WTC11 (cell line): ENCODE data around the gene GFOD1. TPM values are rescaled to one million over a fixed set of nuclear protein-coding genes. Genes with fewer than 3 reads are reported as not detected.
A peak's percentile ranks its signal among the peaks of the same experiment; 100 is the strongest.

Experiments
- ATAC-seq: fragments of 200-7000 bp; cut with Tn5 transposase; 2 replicates; pipeline ENCODE4 v1.10.0; 2021; ENCODE audit warnings: mild to moderate bottlenecking, moderate library complexity
- CTCF ChIA-PET: fragments of 300-600 bp; sonication (Branson Sonifier 250); formaldehyde crosslinking; loops from one replicate; lab custom pipeline; 2021; ENCODE audit warnings: antibody characterized with exemption; lab: Charles Lee
- POLR2A ChIA-PET: fragments of 350-600 bp; sonication (Branson Sonifier 250); formaldehyde crosslinking; loops from one replicate; lab custom pipeline; 2021; ENCODE audit warnings: antibody characterized with exemption; lab: Charles Lee
- DNase-seq: peaks from one replicate; pipeline ENCODE4 v3.0.0; 2021; ENCODE audit warnings: low spot score
- H3K27ac Mint-ChIP-seq: 2 replicates; pipeline ENCODE4 v1.8.0; 2021; ENCODE audit warnings: mixed read lengths
- H3K27me3 Mint-ChIP-seq: 2 replicates; pipeline ENCODE4 v1.8.0; 2021; ENCODE audit warnings: low read depth, mild to moderate bottlenecking, moderate library complexity, mixed read lengths
- H3K36me3 Mint-ChIP-seq: 2 replicates; pipeline ENCODE4 v1.8.0; 2021; ENCODE audit warnings: mixed read lengths
- H3K4me1 Mint-ChIP-seq: 2 replicates; pipeline ENCODE4 v1.8.0; 2022; ENCODE audit warnings: mixed read lengths
- H3K4me3 Mint-ChIP-seq: 2 replicates; pipeline ENCODE4 v1.8.0; 2021; ENCODE audit warnings: mild to moderate bottlenecking, moderate library complexity, mixed read lengths
- H3K9me3 Mint-ChIP-seq: 2 replicates; pipeline ENCODE4 v1.8.0; 2021; ENCODE audit warnings: mixed read lengths
- CBFB ChIP-seq: sonication (generic); formaldehyde crosslinking; IDR thresholded peaks from 2 replicates; pipeline ENCODE4 v1.8.1; 2022; ENCODE audit warnings: mild to moderate bottlenecking, low read depth, missing genetic modification reagents
- FOXP1 ChIP-seq: sonication (generic); formaldehyde crosslinking; IDR thresholded peaks from 2 replicates; pipeline ENCODE4 v1.8.0; 2022; ENCODE audit warnings: missing genetic modification reagents, mild to moderate bottlenecking, moderate library complexity, borderline replicate concordance
- GRHL2 ChIP-seq: fragments of 250-450 bp; sonication (Bioruptor Pico); IDR thresholded peaks from 2 replicates; pipeline ENCODE4 v1.8.0; 2022; ENCODE audit warnings: mild to moderate bottlenecking, moderate library complexity; ENCODE audit not compliant: insufficient replicate concordance, severe bottlenecking
- JAZF1 ChIP-seq: fragments of 250-450 bp; sonication (Bioruptor Pico); IDR thresholded peaks from 2 replicates; pipeline ENCODE4 v1.9.0; 2021; ENCODE audit warnings: moderate library complexity, mild to moderate bottlenecking, inconsistent platforms
- JUN ChIP-seq: sonication (generic); formaldehyde crosslinking; IDR thresholded peaks from 2 replicates; pipeline ENCODE4 v1.8.0; 2023; ENCODE audit warnings: mild to moderate bottlenecking, missing genetic modification reagents
- MXD4 ChIP-seq: fragments of 250-450 bp; sonication (Bioruptor Pico); IDR thresholded peaks from 2 replicates; pipeline ENCODE4 v1.8.0; 2021; ENCODE audit warnings: mild to moderate bottlenecking, moderate library complexity, borderline replicate concordance
- NFYB ChIP-seq: sonication (generic); formaldehyde crosslinking; conservative IDR thresholded peaks from 2 replicates; pipeline ENCODE4 v1.8.0; 2022; ENCODE audit warnings: low read depth, missing genetic modification reagents
- TP53 ChIP-seq: sonication (generic); formaldehyde crosslinking; IDR thresholded peaks from 2 replicates; pipeline ENCODE4 v1.8.1; 2023; ENCODE audit warnings: mild to moderate bottlenecking, missing genetic modification reagents
- ZNF121 ChIP-seq: sonication (generic); formaldehyde crosslinking; IDR thresholded peaks from 2 replicates; pipeline ENCODE4 v1.8.0; 2023; ENCODE audit warnings: missing genetic modification reagents
- ZNF138 ChIP-seq: sonication (generic); formaldehyde crosslinking; conservative IDR thresholded peaks from 2 replicates; pipeline ENCODE4 v1.8.1; 2022; ENCODE audit warnings: mild to moderate bottlenecking, moderate library complexity, missing genetic modification reagents
- total RNA-seq: library from RNA; stranded (reverse); gene quantifications from 3 replicates; pipeline ENCODE4 v1.2.3, GENCODE V29; 2021
- TF ChIP-seq, protein P1 (sequence below): sonication (generic); formaldehyde crosslinking; IDR thresholded peaks from 2 replicates; pipeline ENCODE4 v1.8.1; 2023; ENCODE audit warnings: mild to moderate bottlenecking, missing genetic modification reagents
- TF ChIP-seq, protein P2 (sequence below): sonication (generic); formaldehyde crosslinking; IDR thresholded peaks from 2 replicates; pipeline ENCODE4 v1.8.0; 2022; ENCODE audit warnings: missing genetic modification reagents
- TF ChIP-seq, protein P3 (sequence below): sonication (generic); formaldehyde crosslinking; IDR thresholded peaks from 2 replicates; pipeline ENCODE4 v1.8.1; 2022; ENCODE audit warnings: mild to moderate bottlenecking, missing genetic modification reagents, moderate library complexity, borderline replicate concordance
- TF ChIP-seq, protein P4 (sequence below): sonication (generic); formaldehyde crosslinking; IDR thresholded peaks from 2 replicates; pipeline ENCODE4 v1.8.0; 2023; ENCODE audit warnings: mild to moderate bottlenecking, missing genetic modification reagents
- TF ChIP-seq, protein P5 (sequence below): sonication (generic); formaldehyde crosslinking; IDR thresholded peaks from 2 replicates; pipeline ENCODE4 v1.8.1; 2023; ENCODE audit warnings: mild to moderate bottlenecking, missing genetic modification reagents
- TF ChIP-seq, protein P6 (sequence below): sonication (generic); formaldehyde crosslinking; IDR thresholded peaks from 2 replicates; pipeline ENCODE4 v1.8.1; 2022; ENCODE audit warnings: low read depth, mild to moderate bottlenecking, moderate library complexity, missing genetic modification reagents, borderline replicate concordance

Gene GFOD1
- total RNA-seq, 1 experiment from 2014 or later = 8.5 TPM

DNA sequence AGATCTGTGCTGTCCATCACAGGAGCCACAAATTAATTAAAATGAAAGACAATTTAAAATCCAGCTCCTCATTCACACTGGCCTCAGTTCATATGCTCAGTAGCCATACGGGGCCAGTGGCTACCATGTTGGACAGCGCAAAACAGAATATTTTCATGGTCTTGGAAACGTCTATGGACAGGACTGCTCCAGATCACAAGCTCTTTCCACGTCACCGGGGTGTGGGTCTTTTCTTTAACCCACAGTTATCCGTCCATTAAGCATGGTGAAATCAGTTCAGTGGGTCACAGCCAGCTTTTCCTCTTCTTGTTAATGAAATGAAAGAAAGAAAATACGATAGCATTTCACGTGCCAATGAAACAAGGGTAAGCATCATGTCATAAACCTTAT, 24.1 kb downstream of the GFOD1 start:
- Mint-ChIP-seq H3K4me3 (no peak overlapping the region; the same call in none of the 2 replicates), H3K27me3 (no peaks in the 10 kb centered on the region), H3K36me3 (no peaks in the 10 kb centered on the region; the same call in 1 of the 2 replicates), H3K27ac (peak overlapping the region; percentile 87; the same call in 1 of the 2 replicates)
- no peak for DNase-seq
- no peak for TF ChIP-seq ZNF121
- TF ChIP-seq GRHL2 (CRISPR knock-in tag) = no peak
- TF ChIP-seq, protein P1, sequence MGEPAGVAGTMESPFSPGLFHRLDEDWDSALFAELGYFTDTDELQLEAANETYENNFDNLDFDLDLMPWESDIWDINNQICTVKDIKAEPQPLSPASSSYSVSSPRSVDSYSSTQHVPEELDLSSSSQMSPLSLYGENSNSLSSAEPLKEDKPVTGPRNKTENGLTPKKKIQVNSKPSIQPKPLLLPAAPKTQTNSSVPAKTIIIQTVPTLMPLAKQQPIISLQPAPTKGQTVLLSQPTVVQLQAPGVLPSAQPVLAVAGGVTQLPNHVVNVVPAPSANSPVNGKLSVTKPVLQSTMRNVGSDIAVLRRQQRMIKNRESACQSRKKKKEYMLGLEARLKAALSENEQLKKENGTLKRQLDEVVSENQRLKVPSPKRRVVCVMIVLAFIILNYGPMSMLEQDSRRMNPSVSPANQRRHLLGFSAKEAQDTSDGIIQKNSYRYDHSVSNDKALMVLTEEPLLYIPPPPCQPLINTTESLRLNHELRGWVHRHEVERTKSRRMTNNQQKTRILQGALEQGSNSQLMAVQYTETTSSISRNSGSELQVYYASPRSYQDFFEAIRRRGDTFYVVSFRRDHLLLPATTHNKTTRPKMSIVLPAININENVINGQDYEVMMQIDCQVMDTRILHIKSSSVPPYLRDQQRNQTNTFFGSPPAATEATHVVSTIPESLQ = no peak
- TF ChIP-seq MXD4 = no peak
- no peak for TF ChIP-seq CBFB (CRISPR knock-in tag)
- TF ChIP-seq, all 79 proteins: peak for 0
- Mint-ChIP-seq H3K4me1 (peaks cover 55% of the 10 kb centered on the region), H3K9me3 (no peaks in the 10 kb centered on the region)
- ATAC-seq = no peak; the same call in 1 of the 2 replicates
- CTCF ChIA-PET = interaction anchor here (1.1 to 1.8 kb wide), 2 partner anchors 111 to 112 kb away, joined by 5 to 7 read pairs; partner anchors contain the start of gene SIRT5
- POLR2A ChIA-PET = interaction anchor here (1.8 kb wide), 1 partner anchor 23 kb away, joined by 7 read pairs; the partner anchor contains the start of gene GFOD1

DNA sequence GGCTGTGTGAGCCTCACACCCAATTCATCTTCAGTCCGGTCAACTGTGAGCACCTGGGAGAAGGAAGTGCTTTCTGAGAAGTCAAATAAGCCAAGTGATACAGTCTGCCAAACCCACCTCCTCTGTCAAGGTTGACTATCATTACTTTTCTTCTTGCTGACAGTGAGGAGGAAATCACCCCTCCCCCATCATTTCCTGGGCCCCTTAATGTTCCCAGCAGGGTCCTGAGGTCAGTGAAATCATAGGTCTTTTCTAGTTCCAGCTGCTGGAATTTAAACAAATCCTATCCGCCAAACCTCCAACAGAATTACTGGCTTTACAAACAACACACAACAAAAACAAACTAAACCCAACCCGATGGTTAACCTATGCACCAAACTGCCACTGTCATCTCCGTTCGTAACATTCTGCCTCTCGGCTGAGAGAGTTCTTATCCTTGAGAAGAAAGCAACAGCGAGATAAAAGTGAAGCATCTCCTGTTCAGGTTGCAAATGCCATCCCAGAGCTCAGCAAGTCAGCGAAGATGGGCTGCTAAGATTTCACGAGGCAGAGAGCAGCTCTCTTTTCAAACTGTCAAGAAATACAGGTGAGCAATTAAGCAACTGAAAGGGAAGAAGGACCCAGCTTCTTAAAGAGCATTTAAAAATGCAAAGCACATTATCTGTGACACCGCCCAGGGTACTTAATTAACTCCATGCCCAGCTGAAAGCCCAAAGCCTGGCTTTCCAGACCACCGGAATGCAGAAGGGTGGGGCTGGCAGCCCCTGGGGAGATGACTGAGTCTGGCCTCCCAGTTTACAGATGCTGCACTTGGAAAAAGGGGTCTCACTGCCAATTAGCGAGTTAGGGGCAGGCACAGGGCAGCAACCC, 24.7 kb downstream of the GFOD1 start:
- TF ChIP-seq, protein P2, sequence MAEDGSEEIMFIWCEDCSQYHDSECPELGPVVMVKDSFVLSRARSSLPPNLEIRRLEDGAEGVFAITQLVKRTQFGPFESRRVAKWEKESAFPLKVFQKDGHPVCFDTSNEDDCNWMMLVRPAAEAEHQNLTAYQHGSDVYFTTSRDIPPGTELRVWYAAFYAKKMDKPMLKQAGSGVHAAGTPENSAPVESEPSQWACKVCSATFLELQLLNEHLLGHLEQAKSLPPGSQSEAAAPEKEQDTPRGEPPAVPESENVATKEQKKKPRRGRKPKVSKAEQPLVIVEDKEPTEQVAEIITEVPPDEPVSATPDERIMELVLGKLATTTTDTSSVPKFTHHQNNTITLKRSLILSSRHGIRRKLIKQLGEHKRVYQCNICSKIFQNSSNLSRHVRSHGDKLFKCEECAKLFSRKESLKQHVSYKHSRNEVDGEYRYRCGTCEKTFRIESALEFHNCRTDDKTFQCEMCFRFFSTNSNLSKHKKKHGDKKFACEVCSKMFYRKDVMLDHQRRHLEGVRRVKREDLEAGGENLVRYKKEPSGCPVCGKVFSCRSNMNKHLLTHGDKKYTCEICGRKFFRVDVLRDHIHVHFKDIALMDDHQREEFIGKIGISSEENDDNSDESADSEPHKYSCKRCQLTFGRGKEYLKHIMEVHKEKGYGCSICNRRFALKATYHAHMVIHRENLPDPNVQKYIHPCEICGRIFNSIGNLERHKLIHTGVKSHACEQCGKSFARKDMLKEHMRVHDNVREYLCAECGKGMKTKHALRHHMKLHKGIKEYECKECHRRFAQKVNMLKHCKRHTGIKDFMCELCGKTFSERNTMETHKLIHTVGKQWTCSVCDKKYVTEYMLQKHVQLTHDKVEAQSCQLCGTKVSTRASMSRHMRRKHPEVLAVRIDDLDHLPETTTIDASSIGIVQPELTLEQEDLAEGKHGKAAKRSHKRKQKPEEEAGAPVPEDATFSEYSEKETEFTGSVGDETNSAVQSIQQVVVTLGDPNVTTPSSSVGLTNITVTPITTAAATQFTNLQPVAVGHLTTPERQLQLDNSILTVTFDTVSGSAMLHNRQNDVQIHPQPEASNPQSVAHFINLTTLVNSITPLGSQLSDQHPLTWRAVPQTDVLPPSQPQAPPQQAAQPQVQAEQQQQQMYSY (CRISPR knock-in tag) = peak; percentile 88
- TF ChIP-seq TP53 = no peak
- TF ChIP-seq, all 79 proteins: peak for 1
- DNase-seq (no peak), ATAC-seq (peak; percentile 66)
- Mint-ChIP-seq H3K36me3 (no peaks in the 10 kb centered on the region), H3K9me3 (no peaks in the 10 kb centered on the region), H3K27ac (peak overlapping the region; percentile 87), H3K4me1 (peaks cover 55% of the 10 kb centered on the region), H3K27me3 (no peaks in the 10 kb centered on the region), H3K4me3 (peak overlapping the region; percentile 54)
- POLR2A ChIA-PET = interaction anchor here (0.7 to 1.8 kb wide), 2 partner anchors 11 to 24 kb away, joined by 3 to 7 read pairs; partner anchors contain the start of gene GFOD1
- CTCF ChIA-PET = interaction anchor here (1.1 to 1.8 kb wide), 2 partner anchors 112 to 113 kb away, joined by 5 to 7 read pairs; partner anchors contain the start of gene SIRT5

DNA sequence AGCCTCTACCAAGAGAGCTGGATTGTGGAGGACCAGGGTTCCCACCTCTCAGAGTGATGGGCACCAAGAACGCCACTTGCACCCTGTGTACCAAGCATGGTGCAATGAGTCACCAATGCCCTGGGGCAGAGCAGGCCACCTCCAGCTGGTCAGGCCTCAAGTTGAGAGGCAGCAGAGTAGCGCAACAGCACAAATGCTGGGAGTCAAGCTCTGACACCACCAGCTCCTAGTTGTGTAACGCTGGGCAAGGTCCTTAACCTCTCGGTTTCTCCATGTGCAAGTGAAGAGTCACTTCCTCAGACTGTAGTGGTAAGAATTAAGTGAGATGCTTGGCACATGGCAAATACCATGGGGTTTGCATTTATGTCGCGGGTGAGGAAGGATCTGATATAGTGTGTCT, 25.6 kb downstream of the GFOD1 start:
- H3K27me3 Mint-ChIP-seq = no peaks in the 10 kb centered on the region
- no peak for ATAC-seq
- ChIA-PET POLR2A (interaction anchor here (0.6 kb wide), 1 partner anchor 490 kb away, joined by 4 read pairs; no protein-coding TSS in a partner anchor), CTCF (interaction anchor here (0.8 to 1.8 kb wide), 3 partner anchors 33 to 163 kb away, joined by 3 to 8 read pairs (median 7); no protein-coding TSS in a partner anchor)
- no peaks in the 10 kb centered on the region for H3K36me3 Mint-ChIP-seq
- H3K27ac Mint-ChIP-seq = no peak overlapping the region; the same call in 1 of the 2 replicates
- no peak for DNase-seq
- H3K4me3 Mint-ChIP-seq = no peak overlapping the region
- H3K4me1 Mint-ChIP-seq = peaks cover 54% of the 10 kb centered on the region
- H3K9me3 Mint-ChIP-seq = no peaks in the 10 kb centered on the region
- TF ChIP-seq, protein P3, sequence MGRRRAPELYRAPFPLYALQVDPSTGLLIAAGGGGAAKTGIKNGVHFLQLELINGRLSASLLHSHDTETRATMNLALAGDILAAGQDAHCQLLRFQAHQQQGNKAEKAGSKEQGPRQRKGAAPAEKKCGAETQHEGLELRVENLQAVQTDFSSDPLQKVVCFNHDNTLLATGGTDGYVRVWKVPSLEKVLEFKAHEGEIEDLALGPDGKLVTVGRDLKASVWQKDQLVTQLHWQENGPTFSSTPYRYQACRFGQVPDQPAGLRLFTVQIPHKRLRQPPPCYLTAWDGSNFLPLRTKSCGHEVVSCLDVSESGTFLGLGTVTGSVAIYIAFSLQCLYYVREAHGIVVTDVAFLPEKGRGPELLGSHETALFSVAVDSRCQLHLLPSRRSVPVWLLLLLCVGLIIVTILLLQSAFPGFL (CRISPR knock-in tag) = no peak
- TF ChIP-seq FOXP1 (CRISPR knock-in tag) (no peak), NFYB (CRISPR knock-in tag) (no peak), JAZF1 (CRISPR knock-in tag) (no peak), ZNF138 (CRISPR knock-in tag) (no peak), ZNF121 (no peak), JUN (no peak)
- TF ChIP-seq, protein P4, sequence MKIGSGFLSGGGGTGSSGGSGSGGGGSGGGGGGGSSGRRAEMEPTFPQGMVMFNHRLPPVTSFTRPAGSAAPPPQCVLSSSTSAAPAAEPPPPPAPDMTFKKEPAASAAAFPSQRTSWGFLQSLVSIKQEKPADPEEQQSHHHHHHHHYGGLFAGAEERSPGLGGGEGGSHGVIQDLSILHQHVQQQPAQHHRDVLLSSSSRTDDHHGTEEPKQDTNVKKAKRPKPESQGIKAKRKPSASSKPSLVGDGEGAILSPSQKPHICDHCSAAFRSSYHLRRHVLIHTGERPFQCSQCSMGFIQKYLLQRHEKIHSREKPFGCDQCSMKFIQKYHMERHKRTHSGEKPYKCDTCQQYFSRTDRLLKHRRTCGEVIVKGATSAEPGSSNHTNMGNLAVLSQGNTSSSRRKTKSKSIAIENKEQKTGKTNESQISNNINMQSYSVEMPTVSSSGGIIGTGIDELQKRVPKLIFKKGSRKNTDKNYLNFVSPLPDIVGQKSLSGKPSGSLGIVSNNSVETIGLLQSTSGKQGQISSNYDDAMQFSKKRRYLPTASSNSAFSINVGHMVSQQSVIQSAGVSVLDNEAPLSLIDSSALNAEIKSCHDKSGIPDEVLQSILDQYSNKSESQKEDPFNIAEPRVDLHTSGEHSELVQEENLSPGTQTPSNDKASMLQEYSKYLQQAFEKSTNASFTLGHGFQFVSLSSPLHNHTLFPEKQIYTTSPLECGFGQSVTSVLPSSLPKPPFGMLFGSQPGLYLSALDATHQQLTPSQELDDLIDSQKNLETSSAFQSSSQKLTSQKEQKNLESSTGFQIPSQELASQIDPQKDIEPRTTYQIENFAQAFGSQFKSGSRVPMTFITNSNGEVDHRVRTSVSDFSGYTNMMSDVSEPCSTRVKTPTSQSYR = no peak
- TF ChIP-seq, protein P5, sequence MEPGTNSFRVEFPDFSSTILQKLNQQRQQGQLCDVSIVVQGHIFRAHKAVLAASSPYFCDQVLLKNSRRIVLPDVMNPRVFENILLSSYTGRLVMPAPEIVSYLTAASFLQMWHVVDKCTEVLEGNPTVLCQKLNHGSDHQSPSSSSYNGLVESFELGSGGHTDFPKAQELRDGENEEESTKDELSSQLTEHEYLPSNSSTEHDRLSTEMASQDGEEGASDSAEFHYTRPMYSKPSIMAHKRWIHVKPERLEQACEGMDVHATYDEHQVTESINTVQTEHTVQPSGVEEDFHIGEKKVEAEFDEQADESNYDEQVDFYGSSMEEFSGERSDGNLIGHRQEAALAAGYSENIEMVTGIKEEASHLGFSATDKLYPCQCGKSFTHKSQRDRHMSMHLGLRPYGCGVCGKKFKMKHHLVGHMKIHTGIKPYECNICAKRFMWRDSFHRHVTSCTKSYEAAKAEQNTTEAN = no peak
- TF ChIP-seq, protein P6, sequence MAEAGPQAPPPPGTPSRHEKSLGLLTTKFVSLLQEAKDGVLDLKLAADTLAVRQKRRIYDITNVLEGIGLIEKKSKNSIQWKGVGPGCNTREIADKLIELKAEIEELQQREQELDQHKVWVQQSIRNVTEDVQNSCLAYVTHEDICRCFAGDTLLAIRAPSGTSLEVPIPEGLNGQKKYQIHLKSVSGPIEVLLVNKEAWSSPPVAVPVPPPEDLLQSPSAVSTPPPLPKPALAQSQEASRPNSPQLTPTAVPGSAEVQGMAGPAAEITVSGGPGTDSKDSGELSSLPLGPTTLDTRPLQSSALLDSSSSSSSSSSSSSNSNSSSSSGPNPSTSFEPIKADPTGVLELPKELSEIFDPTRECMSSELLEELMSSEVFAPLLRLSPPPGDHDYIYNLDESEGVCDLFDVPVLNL = no peak
